Keratinocyte (primary cell): ENCODE results near the gene PLEKHH1. TPM values are rescaled to one million over a fixed set of nuclear protein-coding genes. Genes with fewer than 3 reads are reported as not detected.
A peak's percentile ranks its signal among the peaks of the same experiment; 100 is the strongest.

Source experiments
- DNase-seq: peaks from one replicate; pipeline ENCODE4 v3.0.0-alpha.2; 2011; ENCODE audit warnings: low read depth, missing footprints, low spot score
- FAIRE-seq: peaks from 2 replicates; lab custom pipeline; 2011; peaks lifted over from hg19 to GRCh38; lab: Jason Lieb, UNC
- H2AFZ ChIP-seq: 2 replicates; pipeline ENCODE4 v1.6.0; 2012; ENCODE audit warnings: low read length, control low read depth, inconsistent platforms; ENCODE audit not compliant: control insufficient read depth
- H3K27ac ChIP-seq: 2 replicates; pipeline ENCODE4 v1.5.1; 2011; ENCODE audit warnings: low read length; ENCODE audit not compliant: control insufficient read depth, insufficient read depth
- H3K27me3 ChIP-seq: 3 replicates; pipeline ENCODE4 v1.6.0; 2011; ENCODE audit warnings: low read length; ENCODE audit not compliant: control insufficient read depth, insufficient read depth; ENCODE audit errors: extremely low read depth
- H3K36me3 ChIP-seq, 2 experiments: 2 replicates in 1 of 2; 3 replicates in 1 of 2; pipeline ENCODE4 v1.5.1; 2011; ENCODE audit warnings: low read length in 2 of 2, mild to moderate bottlenecking in 1 of 2; ENCODE audit not compliant: control insufficient read depth in 2 of 2, insufficient read depth in 2 of 2; ENCODE audit errors: extremely low read depth in 1 of 2
- H3K4me1 ChIP-seq: 3 replicates; pipeline ENCODE4 v1.5.1; 2011; ENCODE audit warnings: low read length; ENCODE audit not compliant: control insufficient read depth, insufficient read depth; ENCODE audit errors: extremely low read depth
- H3K4me2 ChIP-seq: 3 replicates; pipeline ENCODE4 v1.6.0; 2011; ENCODE audit warnings: low read depth, low read length; ENCODE audit not compliant: control insufficient read depth, insufficient read depth; ENCODE audit errors: extremely low read depth
- H3K4me3 ChIP-seq, 3 experiments: fragments of 200-600 bp in 1 of 3; sonication (generic) in 1 of 3; 2 replicates in 2 of 3; 3 replicates in 1 of 3; pipeline ENCODE4 v1.5.1; 2011 to 2016; ENCODE audit warnings: low read length in 3 of 3, mild to moderate bottlenecking in 3 of 3, control low read depth in 2 of 3, inconsistent platforms in 1 of 3, low read depth in 1 of 3, mixed read lengths in 1 of 3, mixed run types in 1 of 3, moderate library complexity in 1 of 3; ENCODE audit not compliant: control insufficient read depth in 2 of 3, insufficient read depth in 2 of 3; ENCODE audit errors: extremely low read depth in 1 of 3
- H3K79me2 ChIP-seq: 2 replicates; pipeline ENCODE4 v1.6.0; 2012; ENCODE audit warnings: low read length; ENCODE audit not compliant: control insufficient read depth, insufficient read depth
- H3K9ac ChIP-seq: 3 replicates; pipeline ENCODE4 v1.6.0; 2011; ENCODE audit warnings: low read length; ENCODE audit not compliant: control insufficient read depth, insufficient read depth; ENCODE audit errors: extremely low read depth
- H3K9me1 ChIP-seq: 3 replicates; pipeline ENCODE4 v1.6.0; 2011; ENCODE audit warnings: low read length; ENCODE audit not compliant: control insufficient read depth, insufficient read depth; ENCODE audit errors: extremely low read depth
- H3K9me3 ChIP-seq: 2 replicates; pipeline ENCODE4 v1.5.1; 2012; ENCODE audit warnings: low read depth, low read length; ENCODE audit not compliant: control insufficient read depth
- H4K20me1 ChIP-seq: 3 replicates; pipeline ENCODE4 v1.6.0; 2011; ENCODE audit warnings: low read length; ENCODE audit not compliant: control insufficient read depth, insufficient read depth; ENCODE audit errors: extremely low read depth
- CTCF ChIP-seq, 3 experiments: IDR thresholded peaks in 1 of 3; conservative IDR thresholded peaks in 1 of 3; optimal IDR thresholded peaks in 1 of 3; 2 replicates in 2 of 3; 3 replicates in 1 of 3; pipeline versions ENCODE3 to v1.5.1; 2011; ENCODE audit warnings: low read length in 3 of 3, mild to moderate bottlenecking in 3 of 3, moderate library complexity in 2 of 3, control low read depth in 1 of 3, inconsistent platforms in 1 of 3; ENCODE audit not compliant: insufficient read depth in 2 of 3; ENCODE audit errors: extremely low read depth in 1 of 3
- EZH2 ChIP-seq: IDR thresholded peaks from one replicate; pipeline ENCODE4 v1.6.1; 2012; ENCODE audit warnings: inconsistent platforms, mild to moderate bottlenecking, low read length, moderate library complexity
- dilution Hi-C: fragments of 300-500 bp; cut with MboI; formaldehyde crosslinking; loops from one replicate; pipeline ENCODE4 v1.7.0; 2020; ENCODE audit warnings: low sequenced_read_pairs; ENCODE audit not compliant: extremely low pct_ligation_motif_present
- polyA plus RNA-seq, 5 experiments: library from polyadenylated mRNA; depleted of rRNA in 3 of 5; stranded (reverse) in 3 of 5; stranded (forward) in 1 of 5; unstranded in 1 of 5; fragments of >200 nt; gene quantifications; 1 replicate in 1 of 5; 2 replicates in 3 of 5; 3 replicates in 1 of 5; pipeline versions ENCODE4 v1.2.1 to v1.2.3, GENCODE V29; 2011 to 2012; ENCODE audit warnings: missing spikeins in 2 of 5, low read depth in 1 of 5, low replicate concordance in 1 of 5

Gene PLEKHH1
- polyA plus RNA-seq, 1 donor (not counting 4 experiments of a cell fraction or from before 2014, with no cell fraction given) = 4.4 TPM

- Histone ChIP-seq H3K9me1 (no peaks in the 10 kb centered on the region), H3K4me2 (no peak overlapping the region), H3K27ac (no peak overlapping the region), H3K4me1 (peaks cover 5% of the 10 kb centered on the region), H3K9me3 (no peaks in the 10 kb centered on the region), H3K27me3 (no peaks in the 10 kb centered on the region), H3K4me3 (no peak overlapping the region), H2AFZ (peak overlapping the region; percentile 13), H3K9ac (no peak overlapping the region), H3K36me3 (no peaks in the 10 kb centered on the region), H3K79me2 (no peaks in the 10 kb centered on the region), H4K20me1 (no peaks in the 10 kb centered on the region)
- DNase-seq = no peak
- no peak for TF ChIP-seq CTCF (optimal IDR thresholded peaks at IDR 0.05 in 1 of 3, IDR thresholded peaks at IDR 0.05 in 1 of 3, conservative IDR thresholded peaks at IDR 0.05 in 1 of 3; ENCODE audit: extremely low read depth in 1 of 3, insufficient read depth in 2 of 3, low read length in 3 of 3)
- TF ChIP-seq EZH2 = no peak
- dilution Hi-C loops = no loop called here
- no peak for FAIRE-seq
Observed at GRCh38 chr14:67485501-67486095, 47.5 kb upstream of the PLEKHH1 start.

GRCh38 chr14:67486890-67487289 is 46.2 kb upstream of the PLEKHH1 start:
- Histone ChIP-seq H3K4me2 (no peak overlapping the region), H2AFZ (no peak overlapping the region), H3K9ac (no peak overlapping the region), H3K9me3 (no peaks in the 10 kb centered on the region), H3K4me3 (no peak overlapping the region), H4K20me1 (no peaks in the 10 kb centered on the region), H3K9me1 (no peaks in the 10 kb centered on the region), H3K27ac (no peak overlapping the region), H3K79me2 (no peaks in the 10 kb centered on the region), H3K36me3 (no peaks in the 10 kb centered on the region), H3K4me1 (peaks cover 5% of the 10 kb centered on the region), H3K27me3 (peaks cover 4% of the 10 kb centered on the region)
- no peak for TF ChIP-seq CTCF (optimal IDR thresholded peaks at IDR 0.05 in 1 of 3, IDR thresholded peaks at IDR 0.05 in 1 of 3, conservative IDR thresholded peaks at IDR 0.05 in 1 of 3; ENCODE audit: extremely low read depth in 1 of 3, insufficient read depth in 2 of 3, low read length in 3 of 3)
- no peak for TF ChIP-seq EZH2
- dilution Hi-C loops = no loop called here
- no peak for FAIRE-seq
- DNase-seq = no peak
